Activated T-cell treated with anti-CD3 and anti-CD28 coated beads, Interleukin-2, amount 50 U/mL, for 4 hours (primary cell): ENCODE data around the gene AMER2. TPM values are rescaled to one million over a fixed set of nuclear protein-coding genes. Genes with fewer than 3 reads are reported as not detected.
"Not testable (repeated sequence)": the region's sequence is repeated elsewhere in the genome, so short reads cannot be mapped to it uniquely, and the experiment has no call there.

ENCODE experiments used
- ATAC-seq, 2 donors: fragments of 200-7000 bp; cut with Tn5 transposase; one replicate each; pipeline ENCODE4 v1.10.0; 2021
- DNase-seq: peaks from one replicate; pipeline ENCODE4 v3.0.0-alpha.2; 2020
- H3K27me3 Mint-ChIP-seq: one replicate; pipeline ENCODE4 v1.8.0; 2021; ENCODE audit warnings: low read depth, mixed read lengths
- H3K36me3 Mint-ChIP-seq: one replicate; pipeline ENCODE4 v1.8.0; 2022; ENCODE audit warnings: mixed read lengths; ENCODE audit not compliant: insufficient read depth
- H3K4me1 Mint-ChIP-seq: one replicate; pipeline ENCODE4 v1.8.0; 2021; ENCODE audit warnings: low read depth, mixed read lengths
- H3K4me3 Mint-ChIP-seq: one replicate; pipeline ENCODE4 v1.8.0; 2021; ENCODE audit warnings: mild to moderate bottlenecking, moderate library complexity, mixed read lengths
- H3K9me3 Mint-ChIP-seq: one replicate; pipeline ENCODE4 v1.8.0; 2021; ENCODE audit warnings: mixed read lengths
- total RNA-seq, 3 donors: library from RNA; stranded (reverse); gene quantifications; one replicate each; pipeline ENCODE4 v1.2.1, GENCODE V29; 2021

Gene AMER2
- total RNA-seq, 3 donors from 2014 or later: not detected

- H3K27me3 Mint-ChIP-seq: peaks cover 75% of the 10 kb centered on the region
- no peak overlapping the region for H3K4me3 Mint-ChIP-seq
Measured at GRCh38 chr13:25175431-25175830, 3.3 kb upstream of the AMER2 start.

GRCh38 chr13:25175026-25175425 is 2.9 kb upstream of the AMER2 start:
- ATAC-seq (no peak), DNase-seq (no peak)
- Mint-ChIP-seq H3K9me3 (no peaks in the 10 kb centered on the region), H3K4me3 (no peak overlapping the region), H3K36me3 (no peaks in the 10 kb centered on the region), H3K4me1 (peaks cover 11% of the 10 kb centered on the region), H3K27me3 (peaks cover 77% of the 10 kb centered on the region)

More at GRCh38 chr13:25175431-25175830, 3.3 kb upstream of the AMER2 start:
- DNase-seq (no peak), ATAC-seq (no peak)
- Mint-ChIP-seq H3K9me3 (no peaks in the 10 kb centered on the region), H3K4me1 (peaks cover 11% of the 10 kb centered on the region), H3K36me3 (no peaks in the 10 kb centered on the region)

DNA sequence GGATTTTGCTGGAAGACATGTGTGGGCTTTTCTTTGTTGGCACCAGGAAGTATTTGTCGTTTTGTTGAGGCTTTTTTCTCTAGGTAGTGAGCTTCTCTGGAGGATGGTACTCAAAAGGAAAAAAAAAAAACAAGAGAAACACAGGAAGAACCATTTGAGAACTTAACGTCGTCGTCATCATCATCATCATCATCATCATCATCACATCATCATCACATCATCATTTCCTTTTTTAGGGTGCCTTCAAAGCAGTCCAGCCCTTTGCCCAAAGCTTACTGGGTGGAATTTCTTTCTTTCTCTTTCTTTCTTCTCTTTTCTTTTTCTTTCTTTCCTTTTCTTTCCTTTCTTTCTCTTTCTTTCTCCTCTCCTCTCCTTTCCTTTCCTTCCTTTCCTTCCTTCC is 2.2 kb upstream of the AMER2 start:
- no peaks in the 10 kb centered on the region for H3K9me3 Mint-ChIP-seq
- ATAC-seq (no peak), DNase-seq (no peak)
- no peaks in the 10 kb centered on the region for H3K36me3 Mint-ChIP-seq
- no peak overlapping the region for H3K4me3 Mint-ChIP-seq
- H3K4me1 Mint-ChIP-seq: peaks cover 11% of the 10 kb centered on the region
- peaks cover 81% of the 10 kb centered on the region for H3K27me3 Mint-ChIP-seq

- ATAC-seq (no peak), DNase-seq (no peak)
- no peaks in the 10 kb centered on the region for H3K36me3 Mint-ChIP-seq
- H3K4me1 Mint-ChIP-seq: peaks cover 11% of the 10 kb centered on the region
- peaks cover 72% of the 10 kb centered on the region for H3K27me3 Mint-ChIP-seq
- peak overlapping the region; percentile 66 for H3K4me3 Mint-ChIP-seq
- H3K9me3 Mint-ChIP-seq: no peaks in the 10 kb centered on the region
Measured at GRCh38 chr13:25172303-25172630, 179 bp upstream of the AMER2 start.

DNA sequence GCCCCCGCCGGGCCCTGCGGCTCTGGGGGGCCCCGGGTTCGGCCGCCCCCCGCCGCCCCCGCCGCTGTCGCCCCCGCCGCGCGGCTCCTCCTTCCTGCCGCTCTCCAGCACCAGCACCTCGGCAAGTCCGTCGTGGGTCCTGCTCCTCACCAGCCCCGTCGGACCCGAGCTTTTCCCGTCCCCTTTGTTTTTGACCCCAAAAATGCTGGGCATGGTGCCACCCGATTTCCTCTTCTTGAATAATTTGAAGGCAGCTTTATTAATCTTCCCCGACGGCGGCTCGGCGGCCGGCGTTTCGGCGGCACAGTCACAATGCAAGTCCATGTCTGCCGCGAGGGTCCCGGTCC is 945 bp downstream of the AMER2 start:
- Mint-ChIP-seq H3K9me3 (no peaks in the 10 kb centered on the region), H3K4me3 (peak overlapping the region; percentile 66), H3K4me1 (peaks cover 11% of the 10 kb centered on the region), H3K27me3 (peaks cover 62% of the 10 kb centered on the region), H3K36me3 (no peaks in the 10 kb centered on the region)
- peak in 1 of 2 donors; percentile 5 for ATAC-seq
- DNase-seq: no peak

DNA sequence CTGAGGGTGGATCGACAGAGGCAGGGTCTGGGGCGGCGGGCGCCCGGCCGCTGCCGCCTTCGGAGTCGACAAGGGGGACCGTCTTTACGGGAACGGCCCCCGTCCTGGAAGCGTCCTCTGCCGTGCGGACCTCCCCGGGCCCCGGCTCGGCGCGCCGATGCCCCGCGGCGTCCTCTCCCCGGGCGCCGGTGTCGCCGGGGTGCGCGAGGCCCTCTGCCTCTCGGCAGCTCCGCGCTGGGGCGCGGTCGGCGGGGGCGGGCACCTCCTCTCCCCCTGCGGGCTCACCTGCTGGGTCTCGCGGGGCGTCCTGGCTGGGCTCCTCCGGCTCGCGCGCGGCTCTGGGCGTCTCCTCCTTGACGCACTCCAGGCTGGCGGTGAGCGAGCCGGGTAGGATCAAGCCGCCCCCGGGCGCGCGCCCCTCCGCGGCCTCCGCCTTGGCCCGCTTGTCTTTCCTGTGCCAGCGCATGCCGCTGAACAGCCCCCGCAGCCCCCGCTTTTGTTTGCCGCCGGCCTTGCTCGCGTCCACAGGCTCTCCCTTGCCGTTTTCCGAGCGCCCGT is 1.5 kb downstream of the AMER2 start:
- peak; percentile 46 to 62 for ATAC-seq
- Mint-ChIP-seq H3K4me3 (no peak overlapping the region), H3K36me3 (no peaks in the 10 kb centered on the region), H3K27me3 (peaks cover 59% of the 10 kb centered on the region), H3K4me1 (peaks cover 11% of the 10 kb centered on the region), H3K9me3 (no peaks in the 10 kb centered on the region)
- no peak for DNase-seq

- Mint-ChIP-seq H3K27me3 (peaks cover 58% of the 10 kb centered on the region), H3K9me3 (no peaks in the 10 kb centered on the region), H3K4me3 (no peak overlapping the region), H3K36me3 (no peaks in the 10 kb centered on the region), H3K4me1 (peaks cover 11% of the 10 kb centered on the region)
- no peak for DNase-seq
- no peak for ATAC-seq
Measured at GRCh38 chr13:25169951-25170553, 2.0 kb downstream of the AMER2 start.

GRCh38 chr13:25169356-25169755 is 2.7 kb downstream of the AMER2 start:
- ATAC-seq (no peak), DNase-seq (no peak)
- no peak overlapping the region for H3K4me3 Mint-ChIP-seq
- H3K36me3 Mint-ChIP-seq: no peaks in the 10 kb centered on the region
- H3K27me3 Mint-ChIP-seq: peaks cover 54% of the 10 kb centered on the region
- H3K9me3 Mint-ChIP-seq: no peaks in the 10 kb centered on the region
- H3K4me1 Mint-ChIP-seq: peaks cover 11% of the 10 kb centered on the region

DNA sequence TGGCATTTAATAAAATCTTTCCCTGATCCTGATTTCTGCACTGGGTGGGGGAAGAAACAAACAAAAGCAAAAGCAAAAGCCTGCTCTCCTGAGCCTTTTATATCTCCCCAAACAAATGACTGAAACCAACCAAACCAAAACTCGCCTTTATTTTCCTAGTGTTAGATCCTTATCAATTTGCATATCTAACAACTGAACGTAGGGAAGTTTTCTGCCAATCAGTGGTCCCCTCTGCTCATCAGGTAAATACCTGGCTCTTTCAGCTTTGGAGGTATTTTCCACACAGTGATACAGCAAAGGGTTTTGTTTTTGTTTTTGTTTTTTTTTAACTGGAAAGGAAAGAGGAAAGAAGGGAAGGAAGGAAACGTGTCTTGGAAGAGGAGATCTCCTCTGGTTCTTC is 3.3 kb downstream of the AMER2 start:
- Mint-ChIP-seq H3K36me3 (no peaks in the 10 kb centered on the region), H3K4me3 (no peak overlapping the region), H3K9me3 (no peaks in the 10 kb centered on the region), H3K4me1 (peaks cover 11% of the 10 kb centered on the region), H3K27me3 (peaks cover 52% of the 10 kb centered on the region)
- ATAC-seq: no peak
- DNase-seq: no peak

GRCh38 chr13:25167382-25168174 is 4.5 kb downstream of the AMER2 start:
- DNase-seq (no peak), ATAC-seq (no peak)
- Mint-ChIP-seq H3K36me3 (no peaks in the 10 kb centered on the region), H3K4me1 (peaks cover 11% of the 10 kb centered on the region), H3K27me3 (peaks cover 45% of the 10 kb centered on the region), H3K4me3 (no peak overlapping the region), H3K9me3 (no peaks in the 10 kb centered on the region)

DNA sequence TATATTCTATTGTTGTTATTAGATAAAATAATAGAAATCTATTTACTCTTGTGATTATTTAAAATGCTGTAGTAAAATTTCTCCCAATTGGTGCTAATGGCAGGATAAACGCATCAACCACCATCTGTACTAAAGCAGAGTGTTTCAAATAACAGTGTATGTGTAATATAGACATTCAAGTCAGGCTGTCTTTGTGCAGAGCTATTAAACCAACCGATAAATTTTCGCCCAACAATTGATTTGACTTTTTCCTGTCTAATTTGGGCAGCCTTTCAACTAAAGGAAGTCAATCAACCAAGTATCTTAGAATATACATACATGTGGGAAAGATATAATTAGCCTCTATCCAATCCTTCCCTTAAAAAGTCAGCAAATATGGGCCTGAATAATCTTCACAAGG is 5.8 kb downstream of the AMER2 start:
- no peaks in the 10 kb centered on the region for H3K36me3 Mint-ChIP-seq
- DNase-seq (no peak), ATAC-seq (no peak)
- H3K27me3 Mint-ChIP-seq: peaks cover 39% of the 10 kb centered on the region
- H3K9me3 Mint-ChIP-seq: no peaks in the 10 kb centered on the region
- H3K4me3 Mint-ChIP-seq: no peak overlapping the region
- peaks cover 2% of the 10 kb centered on the region for H3K4me1 Mint-ChIP-seq

DNA sequence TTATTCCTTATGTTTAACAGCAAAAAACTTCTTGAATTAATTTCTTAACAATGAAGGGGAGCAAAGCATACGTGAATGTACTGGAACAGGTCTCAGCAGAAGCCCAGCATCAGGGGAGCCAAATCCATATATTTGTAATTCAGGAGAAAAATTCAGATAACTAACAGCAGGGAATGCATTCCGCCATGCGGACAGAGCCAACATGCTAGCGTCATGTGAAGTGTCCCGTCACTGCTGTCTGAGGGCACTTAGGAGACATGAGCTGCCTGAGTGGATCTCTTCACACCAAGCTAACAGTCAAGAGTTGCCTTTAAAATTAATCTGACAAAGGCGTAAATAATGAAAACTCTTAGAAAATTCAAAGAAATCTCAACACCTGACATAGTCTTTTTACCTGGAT is 6.4 kb downstream of the AMER2 start:
- Mint-ChIP-seq H3K27me3 (peaks cover 42% of the 10 kb centered on the region), H3K4me3 (no peak overlapping the region), H3K4me1 (no peaks in the 10 kb centered on the region), H3K9me3 (no peaks in the 10 kb centered on the region), H3K36me3 (no peaks in the 10 kb centered on the region)
- no peak for DNase-seq
- ATAC-seq: no peak

DNA sequence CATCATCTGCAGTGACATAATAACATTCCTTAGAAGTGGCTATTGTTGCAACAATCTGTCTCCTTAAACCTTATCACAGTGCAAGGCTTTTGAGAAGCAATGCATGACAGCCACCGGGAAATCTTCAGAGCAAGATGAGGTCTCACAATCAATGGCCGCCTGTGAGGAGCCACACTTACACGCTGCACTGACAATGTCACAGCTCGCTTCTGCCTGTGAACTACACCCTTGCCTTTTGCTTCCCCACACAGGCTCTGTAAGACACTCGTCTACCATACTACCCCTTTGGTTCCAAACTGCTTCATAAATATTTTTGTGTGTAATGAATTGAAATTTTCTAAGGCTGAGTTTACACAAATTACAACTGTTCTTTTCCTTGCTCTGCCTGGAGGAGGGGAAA is 6.9 kb downstream of the AMER2 start:
- DNase-seq, ATAC-seq, H3K4me1 Mint-ChIP-seq, H3K36me3 Mint-ChIP-seq, H3K9me3 Mint-ChIP-seq, H3K4me3 Mint-ChIP-seq: not testable (repeated sequence)
- H3K27me3 Mint-ChIP-seq: peaks cover 40% of the 10 kb centered on the region

DNA sequence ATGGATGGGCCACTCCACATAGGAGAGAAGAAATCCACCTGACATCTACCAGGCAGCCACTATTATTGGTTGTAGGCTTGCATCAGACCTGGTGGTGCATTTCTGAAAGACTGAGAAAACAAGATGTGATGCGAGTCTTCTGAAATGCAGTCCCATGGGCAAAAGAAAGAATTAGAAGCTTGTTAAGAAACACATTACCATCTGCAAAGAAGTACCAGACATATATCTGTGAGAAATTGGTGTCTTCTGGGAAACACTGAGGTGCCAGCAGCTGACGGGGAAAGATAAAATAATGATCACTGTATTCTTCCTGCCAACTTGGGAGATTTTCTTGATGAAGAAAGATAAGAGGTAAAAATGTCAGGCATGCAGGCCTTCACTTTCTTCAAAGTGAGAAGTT is 14.4 kb downstream of the AMER2 start:
- no peak for ATAC-seq
- Mint-ChIP-seq H3K4me1 (no peaks in the 10 kb centered on the region), H3K27me3 (peaks cover 23% of the 10 kb centered on the region), H3K36me3 (no peaks in the 10 kb centered on the region), H3K9me3 (no peaks in the 10 kb centered on the region), H3K4me3 (no peak overlapping the region)
- DNase-seq: no peak

DNA sequence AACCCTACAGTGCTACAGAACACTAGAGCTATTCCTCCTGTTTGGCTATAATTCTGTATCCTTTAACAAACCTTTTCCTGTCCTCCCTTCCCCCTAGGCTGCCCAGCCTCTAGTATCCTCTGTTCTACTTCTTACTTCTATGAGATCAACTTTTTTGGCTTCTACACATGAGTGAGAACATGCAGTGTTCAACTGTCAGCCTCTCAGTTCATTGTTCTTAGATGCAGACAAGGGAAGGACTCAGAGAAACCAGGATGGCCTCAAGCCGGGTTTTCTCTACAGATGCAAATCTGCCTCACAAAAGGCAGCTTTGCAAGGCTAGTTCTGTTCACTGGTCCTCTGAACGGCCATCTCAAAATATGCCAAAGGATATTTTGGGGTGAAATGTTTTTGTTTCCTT is 18.4 kb downstream of the AMER2 start:
- no peaks in the 10 kb centered on the region for H3K4me1 Mint-ChIP-seq
- DNase-seq (no peak), ATAC-seq (no peak)
- no peaks in the 10 kb centered on the region for H3K36me3 Mint-ChIP-seq
- H3K27me3 Mint-ChIP-seq: peaks cover 15% of the 10 kb centered on the region
- H3K4me3 Mint-ChIP-seq: no peak overlapping the region
- H3K9me3 Mint-ChIP-seq: no peaks in the 10 kb centered on the region
